ENCODE results near the gene POLR2C. TPM values are rescaled to one million over a fixed set of nuclear protein-coding genes. Genes with fewer than 3 reads are reported as not detected.

POLR2C gene
- total RNA-seq, 2 donors from 2014 or later: 34.9 to 77.3 TPM

DNA sequence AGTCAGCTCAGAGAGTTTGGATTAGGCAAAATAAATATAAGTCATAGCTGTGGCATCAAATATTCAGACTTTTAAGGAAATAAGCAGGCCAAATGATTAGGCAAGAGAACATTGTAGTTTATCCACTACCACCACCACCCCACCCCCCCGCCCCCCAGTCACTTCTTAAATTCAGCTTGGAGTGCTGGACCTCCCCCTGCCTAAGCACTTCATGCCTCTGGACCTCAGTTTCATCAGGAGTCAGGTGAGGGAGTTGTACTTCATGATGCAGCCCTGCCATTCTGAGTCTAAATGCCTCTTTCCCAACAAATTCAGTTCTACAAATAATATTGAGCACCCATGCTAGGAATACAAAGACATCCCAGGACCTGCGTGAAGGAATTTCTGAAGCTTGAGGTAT is 2.0 kb downstream of the POLR2C start:
- peaks cover 26% of the 10 kb centered on the region for H3K4me1 ChIP-seq

DNA sequence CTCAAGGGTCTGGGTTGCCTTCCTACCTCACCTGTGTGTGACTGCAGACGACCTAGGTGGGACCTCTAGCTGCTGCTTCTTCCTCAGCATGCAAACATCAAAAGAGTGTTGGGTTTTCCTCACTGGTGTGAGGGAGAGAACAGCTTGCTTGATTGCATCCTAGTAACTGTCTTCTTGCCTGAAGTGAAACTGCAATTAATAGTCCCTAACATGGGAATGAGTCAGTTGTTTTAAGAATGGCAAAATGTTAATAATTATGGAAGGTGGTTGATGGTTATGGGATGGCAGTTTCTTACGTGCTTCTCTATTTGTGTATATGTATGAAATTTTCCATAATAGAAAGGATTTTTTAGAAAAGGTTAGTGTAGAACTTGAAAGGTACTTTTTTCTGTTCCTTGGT is 5.9 kb downstream of the POLR2C start:
- H3K27me3 ChIP-seq: no peaks in the 10 kb centered on the region
- 80 to 89% methylated on average over 2 of the region's 2 CpGs for WGBS, 2 donors
- H3K27ac ChIP-seq: no peak overlapping the region
- H3K4me3 ChIP-seq: no peak overlapping the region
- no peak for DNase-seq
- peaks cover 51% of the 10 kb centered on the region for H3K4me1 ChIP-seq
- peaks cover 6 to 17% of the 10 kb centered on the region in 2 donors for H3K36me3 ChIP-seq (replicated peaks in 1 of 2; ENCODE audit: insufficient read depth in 1 of 2, low read depth in 2 of 2)
- no peaks in the 10 kb centered on the region for H3K9me3 ChIP-seq
- no peak for ATAC-seq
- intact Hi-C loops (cut with DNase I): no loop called here
- TF ChIP-seq POLR2A (IDR thresholded peaks at IDR 0.05): no peak
- TF ChIP-seq, protein P1, sequence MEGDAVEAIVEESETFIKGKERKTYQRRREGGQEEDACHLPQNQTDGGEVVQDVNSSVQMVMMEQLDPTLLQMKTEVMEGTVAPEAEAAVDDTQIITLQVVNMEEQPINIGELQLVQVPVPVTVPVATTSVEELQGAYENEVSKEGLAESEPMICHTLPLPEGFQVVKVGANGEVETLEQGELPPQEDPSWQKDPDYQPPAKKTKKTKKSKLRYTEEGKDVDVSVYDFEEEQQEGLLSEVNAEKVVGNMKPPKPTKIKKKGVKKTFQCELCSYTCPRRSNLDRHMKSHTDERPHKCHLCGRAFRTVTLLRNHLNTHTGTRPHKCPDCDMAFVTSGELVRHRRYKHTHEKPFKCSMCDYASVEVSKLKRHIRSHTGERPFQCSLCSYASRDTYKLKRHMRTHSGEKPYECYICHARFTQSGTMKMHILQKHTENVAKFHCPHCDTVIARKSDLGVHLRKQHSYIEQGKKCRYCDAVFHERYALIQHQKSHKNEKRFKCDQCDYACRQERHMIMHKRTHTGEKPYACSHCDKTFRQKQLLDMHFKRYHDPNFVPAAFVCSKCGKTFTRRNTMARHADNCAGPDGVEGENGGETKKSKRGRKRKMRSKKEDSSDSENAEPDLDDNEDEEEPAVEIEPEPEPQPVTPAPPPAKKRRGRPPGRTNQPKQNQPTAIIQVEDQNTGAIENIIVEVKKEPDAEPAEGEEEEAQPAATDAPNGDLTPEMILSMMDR (IDR thresholded peaks at IDR 0.05): no peak

More for the DNA sequence above, 2.0 kb downstream of the POLR2C start:
- peaks cover 6 to 9% of the 10 kb centered on the region in 2 donors for H3K36me3 ChIP-seq (replicated peaks in 1 of 2; ENCODE audit: insufficient read depth in 1 of 2, low read depth in 2 of 2)
- H3K27me3 ChIP-seq: no peaks in the 10 kb centered on the region
- no peaks in the 10 kb centered on the region for H3K9me3 ChIP-seq
- H3K27ac ChIP-seq: no peak overlapping the region
- TF ChIP-seq, protein P1 (IDR thresholded peaks at IDR 0.05): no peak
- TF ChIP-seq POLR2A (IDR thresholded peaks at IDR 0.05): no peak
- WGBS, 2 donors: 77 to 86% methylated on average over 2 of the region's 2 CpGs
- no peak overlapping the region for H3K4me3 ChIP-seq
- no peak for ATAC-seq
- intact Hi-C loops (cut with DNase I): no loop called here
- no peak for DNase-seq

DNA sequence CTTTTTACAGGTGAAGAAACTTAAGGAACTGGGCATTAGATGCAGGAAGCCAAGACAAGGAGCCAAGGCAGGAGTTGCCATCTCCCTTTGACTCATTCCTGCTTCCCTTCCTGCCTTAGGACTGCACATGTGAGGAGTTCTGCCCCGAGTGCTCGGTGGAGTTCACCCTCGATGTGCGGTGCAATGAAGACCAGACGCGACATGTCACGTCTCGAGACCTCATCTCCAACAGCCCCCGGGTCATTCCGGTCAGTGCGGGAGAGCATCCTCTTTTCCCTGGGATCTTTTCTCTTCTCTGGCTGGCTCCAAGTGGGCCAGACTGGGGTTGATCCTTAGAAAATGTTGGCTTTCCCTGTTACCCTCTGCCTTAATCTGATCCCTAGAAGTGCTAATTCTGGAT is 6.6 kb downstream of the POLR2C start:
- peaks cover 6 to 19% of the 10 kb centered on the region in 2 donors for H3K36me3 ChIP-seq (replicated peaks in 1 of 2; ENCODE audit: insufficient read depth in 1 of 2, low read depth in 2 of 2)
- no peak for TF ChIP-seq POLR2A (IDR thresholded peaks at IDR 0.05)
- TF ChIP-seq, protein P1 (IDR thresholded peaks at IDR 0.05): no peak

DNA sequence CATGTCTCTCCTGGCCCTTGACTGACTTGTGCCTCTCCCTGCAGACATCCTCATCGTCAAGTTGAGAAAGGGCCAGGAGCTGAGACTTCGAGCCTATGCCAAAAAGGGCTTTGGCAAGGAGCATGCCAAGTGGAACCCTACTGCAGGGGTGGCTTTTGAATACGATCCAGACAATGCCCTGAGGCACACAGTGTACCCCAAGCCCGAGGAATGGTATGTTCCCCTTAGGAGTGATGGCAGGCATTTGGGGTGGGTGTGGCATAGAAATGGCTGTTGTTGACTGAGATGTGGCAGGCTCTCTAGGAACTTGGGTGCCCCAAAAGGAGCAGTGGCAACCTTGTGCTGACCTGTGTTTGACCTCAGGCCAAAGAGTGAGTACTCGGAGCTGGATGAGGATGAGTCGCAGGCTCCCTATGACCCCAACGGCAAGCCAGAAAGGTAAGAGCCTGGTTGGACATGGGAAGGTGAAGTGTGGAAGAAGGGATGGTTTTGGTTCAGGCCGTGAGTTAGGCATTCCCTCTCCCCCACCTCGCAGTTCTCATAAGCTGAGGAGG is 7.5 kb downstream of the POLR2C start:
- Histone ChIP-seq H3K27ac (peak overlapping the region; percentile 9 to 68 (median 24)), H3K36me3 (replicated peaks in 1 of 2; ENCODE audit: insufficient read depth in 1 of 2, low read depth in 2 of 2) (peaks cover 6 to 19% of the 10 kb centered on the region in 2 donors), H3K27me3 (no peaks in the 10 kb centered on the region), H3K4me1 (peaks cover 36% of the 10 kb centered on the region), H3K4me3 (no peak overlapping the region), H3K9me3 (no peaks in the 10 kb centered on the region)
- intact Hi-C loops (cut with DNase I): no loop called here
- ATAC-seq (no peak), DNase-seq (no peak)
- WGBS, 2 donors: 81 to 85% methylated on average over 8 to 9 of the region's 9 CpGs
- TF ChIP-seq, protein P1 (IDR thresholded peaks at IDR 0.05): no peak
- TF ChIP-seq POLR2A (IDR thresholded peaks at IDR 0.05): no peak

More for the DNA sequence above, 6.6 kb downstream of the POLR2C start:
- Histone ChIP-seq H3K27me3 (no peaks in the 10 kb centered on the region), H3K4me3 (no peak overlapping the region), H3K9me3 (no peaks in the 10 kb centered on the region), H3K4me1 (peaks cover 44% of the 10 kb centered on the region), H3K27ac (no peak overlapping the region)
- WGBS, 2 donors: 82 to 87% methylated on average over 11 of the region's 11 CpGs
- DNase-seq (no peak), ATAC-seq (no peak)
- intact Hi-C loops (cut with DNase I): no loop called here

DNA sequence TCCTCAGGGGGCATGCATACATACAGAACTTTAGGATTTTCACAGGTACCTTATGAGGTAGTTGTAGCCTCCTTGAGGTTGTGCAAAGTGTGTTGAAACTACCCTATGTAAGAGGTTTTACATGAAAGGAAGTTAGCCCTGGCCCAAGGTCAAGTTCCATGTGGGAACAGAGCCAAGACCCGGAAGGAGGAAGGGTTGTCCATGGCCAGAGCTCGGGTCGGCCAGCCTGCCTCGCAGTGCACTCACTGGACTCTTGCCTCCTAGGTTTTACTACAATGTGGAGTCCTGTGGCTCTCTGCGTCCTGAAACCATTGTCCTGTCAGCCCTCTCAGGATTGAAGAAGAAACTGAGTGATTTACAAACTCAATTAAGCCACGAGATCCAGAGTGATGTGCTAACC is 8.2 kb downstream of the POLR2C start:
- Histone ChIP-seq H3K4me3 (no peak overlapping the region), H3K4me1 (peaks cover 30% of the 10 kb centered on the region), H3K27ac (peak overlapping the region; percentile 9 to 68 (median 31)), H3K9me3 (no peaks in the 10 kb centered on the region), H3K27me3 (no peaks in the 10 kb centered on the region), H3K36me3 (replicated peaks in 1 of 2; ENCODE audit: insufficient read depth in 1 of 2, low read depth in 2 of 2) (peaks cover 6 to 19% of the 10 kb centered on the region in 2 donors)
- TF ChIP-seq, protein P1 (IDR thresholded peaks at IDR 0.05): no peak
- TF ChIP-seq POLR2A (IDR thresholded peaks at IDR 0.05): no peak
- DNase-seq (peak; percentile 70 to 78 (median 77)), ATAC-seq (peak; percentile 56)
- intact Hi-C loops (cut with DNase I): no loop called here
- WGBS, 2 donors: 22 to 30% methylated on average over 5 to 6 of the region's 6 CpGs

Measured in body of pancreas (tissue), 4 donors.